HepG2 (cell line): ENCODE results near the gene PA2G4. TPM values are rescaled to one million over a fixed set of nuclear protein-coding genes. Genes with fewer than 3 reads are reported as not detected.
A peak's percentile ranks its signal among the peaks of the same experiment; 100 is the strongest.

Experiments
- CBFB ChIP-seq: sonication (generic); formaldehyde crosslinking; IDR thresholded peaks from 2 replicates; pipeline ENCODE4 v1.4.0; 2020; ENCODE audit warnings: missing genetic modification reagents
- KLF15 ChIP-seq: sonication (generic); formaldehyde crosslinking; IDR thresholded peaks from 2 replicates; pipeline ENCODE4 v1.8.1; 2023; ENCODE audit warnings: borderline replicate concordance, mild to moderate bottlenecking, inconsistent platforms, missing genetic modification reagents, mixed read lengths
- KMT2A ChIP-seq: sonication (generic); formaldehyde crosslinking; IDR thresholded peaks from 2 replicates; pipeline ENCODE4 v1.4.0; 2020; ENCODE audit warnings: missing genetic modification reagents
- MEF2D ChIP-seq: sonication (generic); formaldehyde crosslinking; IDR thresholded peaks from 2 replicates; pipeline ENCODE4 v1.5.1; 2020; ENCODE audit warnings: mild to moderate bottlenecking, missing genetic modification reagents
- PHF20 ChIP-seq: sonication (generic); formaldehyde crosslinking; IDR thresholded peaks from 2 replicates; pipeline ENCODE4 v1.5.0; 2020; ENCODE audit warnings: mild to moderate bottlenecking, missing genetic modification reagents
- POLR2A ChIP-seq, 2 experiments: IDR thresholded peaks; 2 replicates each; pipeline ENCODE4 v1.6.1; 2011; ENCODE audit warnings: low read depth in 2 of 2, low read length in 2 of 2, mild to moderate bottlenecking in 1 of 2, moderate library complexity in 1 of 2; ENCODE audit not compliant: insufficient read depth in 1 of 2
- SIN3A ChIP-seq: IDR thresholded peaks from 2 replicates; pipeline ENCODE4 v1.6.1; 2011; ENCODE audit warnings: low read depth, mild to moderate bottlenecking, control low read depth, low read length, borderline replicate concordance
- SOX5 ChIP-seq: IDR thresholded peaks from 2 replicates; pipeline ENCODE4 v1.6.1; 2016; ENCODE audit warnings: borderline replicate concordance
- TCF12 ChIP-seq, 2 experiments: fragments of 450-650 bp in 1 of 2; sonication (generic) in 1 of 2; formaldehyde crosslinking in 1 of 2; IDR thresholded peaks; 2 replicates each; pipeline versions ENCODE4 v1.6.1 to v1.8.0; 2017 to 2022; ENCODE audit warnings: antibody characterized with exemption in 1 of 2, mild to moderate bottlenecking in 1 of 2, missing genetic modification reagents in 1 of 2, moderate library complexity in 1 of 2
- ZNF20 ChIP-seq: sonication (generic); formaldehyde crosslinking; IDR thresholded peaks from 2 replicates; pipeline ENCODE4 v1.4.0; 2020; ENCODE audit warnings: mild to moderate bottlenecking, moderate library complexity, missing genetic modification reagents
- ZNF232 ChIP-seq: sonication (generic); formaldehyde crosslinking; IDR thresholded peaks from 2 replicates; pipeline ENCODE4 v1.4.0; 2020; ENCODE audit warnings: missing genetic modification reagents, borderline replicate concordance
- ZNF430 ChIP-seq: sonication (generic); formaldehyde crosslinking; IDR thresholded peaks from 2 replicates; pipeline ENCODE4 v1.9.0; 2021; ENCODE audit warnings: mild to moderate bottlenecking, missing genetic modification reagents
- polyA plus RNA-seq, 8 experiments: library from polyadenylated mRNA; depleted of rRNA in 3 of 8; stranded (reverse) in 7 of 8; unstranded in 1 of 8; fragments of >200 nt; fragmentation: Illumina TruSeq in 4 of 8; extraction: Trizol in 4 of 8; gene quantifications; 2 replicates each; pipeline versions ENCODE4 v1.2.1 to v1.2.3, GENCODE V29; 2011 to 2016; ENCODE audit warnings: low read depth in 4 of 8, missing spikeins in 1 of 8, mixed read lengths in 1 of 8; ENCODE audit not compliant: insufficient read depth in 1 of 8
- total RNA-seq, 5 experiments: library from RNA; depleted of rRNA; stranded (reverse); fragments of >200 nt; fragmentation: Illumina TruSeq; extraction: Trizol; gene quantifications; 2 replicates each; pipeline ENCODE4 v1.2.3, GENCODE V29; 2016; ENCODE audit warnings: low read depth in 1 of 5
- TF ChIP-seq, protein P1 (sequence below): sonication (generic); formaldehyde crosslinking; IDR thresholded peaks from 2 replicates; pipeline ENCODE4 v1.5.0; 2020; ENCODE audit warnings: missing genetic modification reagents
- TF ChIP-seq, protein P2 (sequence below): sonication (generic); formaldehyde crosslinking; IDR thresholded peaks from 2 replicates; pipeline ENCODE4 v1.5.0; 2020; ENCODE audit warnings: missing genetic modification reagents, mild to moderate bottlenecking, borderline replicate concordance
- TF ChIP-seq, protein P3 (sequence below): IDR thresholded peaks from 2 replicates; pipeline ENCODE4 v1.6.1; 2016; ENCODE audit warnings: missing biosample characterization, missing genetic modification reagents, low read depth
- TF ChIP-seq, protein P4 (sequence below): IDR thresholded peaks from 2 replicates; pipeline ENCODE4 v1.6.1; 2016; ENCODE audit warnings: low read depth, control low read depth
- TF ChIP-seq, protein P5 (sequence below): sonication (generic); formaldehyde crosslinking; IDR thresholded peaks from 2 replicates; pipeline ENCODE4 v1.4.0; 2020; ENCODE audit warnings: missing genetic modification reagents
- TF ChIP-seq, protein P6 (sequence below): IDR thresholded peaks from 2 replicates; pipeline ENCODE4 v1.6.1; 2016; ENCODE audit warnings: mild to moderate bottlenecking, missing biosample characterization, missing genetic modification reagents
- TF ChIP-seq, protein P7 (sequence below): sonication (generic); formaldehyde crosslinking; IDR thresholded peaks from 2 replicates; pipeline ENCODE4 v1.5.1; 2020; ENCODE audit warnings: missing genetic modification reagents, mild to moderate bottlenecking, borderline replicate concordance

Gene PA2G4
- total and polyA plus RNA-seq, 2 of the 13 experiments (the other 11 are each of a cell fraction or from before 2014, with no cell fraction given) = 147 to 240 TPM

DNA sequence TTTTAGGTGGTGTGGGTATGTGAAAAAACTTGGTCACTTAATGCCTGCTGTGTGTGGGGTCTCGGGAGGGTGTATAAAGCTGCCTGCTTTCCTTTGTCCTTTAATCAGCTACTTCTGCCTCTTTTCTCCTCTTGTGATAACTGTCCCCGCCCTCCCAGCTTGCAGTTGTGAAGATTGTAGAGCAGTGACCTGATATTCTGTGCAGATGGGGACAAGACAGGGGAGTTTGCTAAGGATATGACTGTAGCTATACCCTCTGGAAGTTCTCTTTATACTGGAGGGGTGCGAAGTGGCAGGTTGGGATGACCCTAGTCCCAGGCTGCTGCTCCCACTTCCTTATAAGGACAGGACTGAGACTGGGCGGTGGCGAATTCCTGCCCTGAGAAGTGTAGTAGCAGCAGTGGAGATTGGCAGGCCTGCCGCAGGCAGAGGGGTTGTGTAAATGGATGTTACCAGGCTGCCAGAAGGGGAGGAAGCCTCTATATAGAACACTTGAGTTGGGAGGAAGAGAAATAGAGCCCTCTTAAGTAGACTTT, 54.6 kb downstream of the PA2G4 start (continued):
- TF ChIP-seq TCF12 (IDR thresholded peaks at IDR 0.05) = no peak
- no peak for TF ChIP-seq TCF12 (CRISPR knock-in tag; IDR thresholded peaks at IDR 0.05)
- no peak for TF ChIP-seq MEF2D (CRISPR knock-in tag)
- TF ChIP-seq, protein P1, sequence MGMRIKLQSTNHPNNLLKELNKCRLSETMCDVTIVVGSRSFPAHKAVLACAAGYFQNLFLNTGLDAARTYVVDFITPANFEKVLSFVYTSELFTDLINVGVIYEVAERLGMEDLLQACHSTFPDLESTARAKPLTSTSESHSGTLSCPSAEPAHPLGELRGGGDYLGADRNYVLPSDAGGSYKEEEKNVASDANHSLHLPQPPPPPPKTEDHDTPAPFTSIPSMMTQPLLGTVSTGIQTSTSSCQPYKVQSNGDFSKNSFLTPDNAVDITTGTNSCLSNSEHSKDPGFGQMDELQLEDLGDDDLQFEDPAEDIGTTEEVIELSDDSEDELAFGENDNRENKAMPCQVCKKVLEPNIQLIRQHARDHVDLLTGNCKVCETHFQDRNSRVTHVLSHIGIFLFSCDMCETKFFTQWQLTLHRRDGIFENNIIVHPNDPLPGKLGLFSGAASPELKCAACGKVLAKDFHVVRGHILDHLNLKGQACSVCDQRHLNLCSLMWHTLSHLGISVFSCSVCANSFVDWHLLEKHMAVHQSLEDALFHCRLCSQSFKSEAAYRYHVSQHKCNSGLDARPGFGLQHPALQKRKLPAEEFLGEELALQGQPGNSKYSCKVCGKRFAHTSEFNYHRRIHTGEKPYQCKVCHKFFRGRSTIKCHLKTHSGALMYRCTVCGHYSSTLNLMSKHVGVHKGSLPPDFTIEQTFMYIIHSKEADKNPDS (CRISPR knock-in tag) = no peak
- no peak for TF ChIP-seq KLF15
- TF ChIP-seq, protein P2, sequence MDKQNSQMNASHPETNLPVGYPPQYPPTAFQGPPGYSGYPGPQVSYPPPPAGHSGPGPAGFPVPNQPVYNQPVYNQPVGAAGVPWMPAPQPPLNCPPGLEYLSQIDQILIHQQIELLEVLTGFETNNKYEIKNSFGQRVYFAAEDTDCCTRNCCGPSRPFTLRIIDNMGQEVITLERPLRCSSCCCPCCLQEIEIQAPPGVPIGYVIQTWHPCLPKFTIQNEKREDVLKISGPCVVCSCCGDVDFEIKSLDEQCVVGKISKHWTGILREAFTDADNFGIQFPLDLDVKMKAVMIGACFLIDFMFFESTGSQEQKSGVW (CRISPR knock-in tag) = no peak
- TF ChIP-seq ZNF430 (CRISPR knock-in tag) = peak; percentile 30; the same call in 1 of the 2 replicates
- no peak for TF ChIP-seq CBFB (CRISPR knock-in tag)
- no peak for TF ChIP-seq KMT2A
- 0 out of 2 replicates have a peak, but pooled peaks have one; percentile 15 for TF ChIP-seq SIN3A
- no peak for TF ChIP-seq PHF20 (CRISPR knock-in tag)
- TF ChIP-seq SOX5 (CRISPR knock-in tag) = no peak
- peak; percentile 9; the same call in 1 of the 2 replicates for TF ChIP-seq ZNF232 (CRISPR knock-in tag)
- no peak for TF ChIP-seq ZNF20
- peak; percentile 1 to 64; a peak in 1 of 4 replicates for TF ChIP-seq POLR2A (IDR thresholded peaks at IDR 0.05; ENCODE audit: insufficient read depth in 1 of 2, low read depth in 2 of 2, low read length in 2 of 2)
- TF ChIP-seq, protein P3, sequence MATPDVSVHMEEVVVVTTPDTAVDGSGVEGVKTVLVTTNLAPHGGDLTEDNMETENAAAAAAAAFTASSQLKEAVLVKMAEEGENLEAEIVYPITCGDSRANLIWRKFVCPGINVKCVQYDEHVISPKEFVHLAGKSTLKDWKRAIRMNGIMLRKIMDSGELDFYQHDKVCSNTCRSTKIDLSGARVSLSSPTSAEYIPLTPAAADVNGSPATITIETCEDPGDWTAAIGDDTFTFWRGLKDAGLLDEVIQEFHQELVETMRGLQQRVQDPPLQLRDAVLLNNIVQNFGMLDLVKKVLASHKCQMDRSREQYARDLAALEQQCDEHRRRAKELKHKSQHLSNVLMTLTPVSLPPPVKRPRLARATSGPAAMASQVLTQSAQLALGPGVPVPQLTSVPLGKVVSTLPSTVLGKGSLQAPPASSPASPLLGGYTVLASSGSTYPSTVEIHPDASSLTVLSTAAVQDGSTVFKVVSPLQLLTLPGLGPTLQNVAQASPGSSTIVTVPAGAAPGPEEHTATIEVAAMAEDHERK (CRISPR knock-in tag) = no peak
- TF ChIP-seq, protein P4, sequence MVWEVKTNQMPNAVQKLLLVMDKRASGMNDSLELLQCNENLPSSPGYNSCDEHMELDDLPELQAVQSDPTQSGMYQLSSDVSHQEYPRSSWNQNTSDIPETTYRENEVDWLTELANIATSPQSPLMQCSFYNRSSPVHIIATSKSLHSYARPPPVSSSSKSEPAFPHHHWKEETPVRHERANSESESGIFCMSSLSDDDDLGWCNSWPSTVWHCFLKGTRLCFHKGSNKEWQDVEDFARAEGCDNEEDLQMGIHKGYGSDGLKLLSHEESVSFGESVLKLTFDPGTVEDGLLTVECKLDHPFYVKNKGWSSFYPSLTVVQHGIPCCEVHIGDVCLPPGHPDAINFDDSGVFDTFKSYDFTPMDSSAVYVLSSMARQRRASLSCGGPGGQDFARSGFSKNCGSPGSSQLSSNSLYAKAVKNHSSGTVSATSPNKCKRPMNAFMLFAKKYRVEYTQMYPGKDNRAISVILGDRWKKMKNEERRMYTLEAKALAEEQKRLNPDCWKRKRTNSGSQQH (CRISPR knock-in tag) = 0 out of 2 replicates have a peak, but pooled peaks have one; percentile 52
- TF ChIP-seq, protein P5, sequence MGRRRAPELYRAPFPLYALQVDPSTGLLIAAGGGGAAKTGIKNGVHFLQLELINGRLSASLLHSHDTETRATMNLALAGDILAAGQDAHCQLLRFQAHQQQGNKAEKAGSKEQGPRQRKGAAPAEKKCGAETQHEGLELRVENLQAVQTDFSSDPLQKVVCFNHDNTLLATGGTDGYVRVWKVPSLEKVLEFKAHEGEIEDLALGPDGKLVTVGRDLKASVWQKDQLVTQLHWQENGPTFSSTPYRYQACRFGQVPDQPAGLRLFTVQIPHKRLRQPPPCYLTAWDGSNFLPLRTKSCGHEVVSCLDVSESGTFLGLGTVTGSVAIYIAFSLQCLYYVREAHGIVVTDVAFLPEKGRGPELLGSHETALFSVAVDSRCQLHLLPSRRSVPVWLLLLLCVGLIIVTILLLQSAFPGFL = no peak
- TF ChIP-seq, protein P6, sequence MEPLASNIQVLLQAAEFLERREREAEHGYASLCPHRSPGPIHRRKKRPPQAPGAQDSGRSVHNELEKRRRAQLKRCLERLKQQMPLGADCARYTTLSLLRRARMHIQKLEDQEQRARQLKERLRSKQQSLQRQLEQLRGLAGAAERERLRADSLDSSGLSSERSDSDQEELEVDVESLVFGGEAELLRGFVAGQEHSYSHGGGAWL (CRISPR knock-in tag) = no peak
- TF ChIP-seq, protein P7, sequence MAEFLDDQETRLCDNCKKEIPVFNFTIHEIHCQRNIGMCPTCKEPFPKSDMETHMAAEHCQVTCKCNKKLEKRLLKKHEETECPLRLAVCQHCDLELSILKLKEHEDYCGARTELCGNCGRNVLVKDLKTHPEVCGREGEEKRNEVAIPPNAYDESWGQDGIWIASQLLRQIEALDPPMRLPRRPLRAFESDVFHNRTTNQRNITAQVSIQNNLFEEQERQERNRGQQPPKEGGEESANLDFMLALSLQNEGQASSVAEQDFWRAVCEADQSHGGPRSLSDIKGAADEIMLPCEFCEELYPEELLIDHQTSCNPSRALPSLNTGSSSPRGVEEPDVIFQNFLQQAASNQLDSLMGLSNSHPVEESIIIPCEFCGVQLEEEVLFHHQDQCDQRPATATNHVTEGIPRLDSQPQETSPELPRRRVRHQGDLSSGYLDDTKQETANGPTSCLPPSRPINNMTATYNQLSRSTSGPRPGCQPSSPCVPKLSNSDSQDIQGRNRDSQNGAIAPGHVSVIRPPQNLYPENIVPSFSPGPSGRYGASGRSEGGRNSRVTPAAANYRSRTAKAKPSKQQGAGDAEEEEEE (CRISPR knock-in tag) = no peak
